Measurements from ENCODE around the gene NUDT1. TPM values are rescaled to one million over a fixed set of nuclear protein-coding genes. Genes with fewer than 3 reads are reported as not detected.

The NUDT1 gene
- 9.7 TPM for total RNA-seq

GRCh38 chr7:2241580-2242540 lies at the start of gene NUDT1, which contains the start of gene MRM2:
TSS of gene NUDT1 (plus strand) at chr7:2242226. CDS start at chr7:2244575, 2,349 bp downstream.
TSS of gene MRM2 (minus strand) at chr7:2242205. CDS start at chr7:2242169, 36 bp downstream.
- DNase-seq = peak; percentile 86

DNA sequence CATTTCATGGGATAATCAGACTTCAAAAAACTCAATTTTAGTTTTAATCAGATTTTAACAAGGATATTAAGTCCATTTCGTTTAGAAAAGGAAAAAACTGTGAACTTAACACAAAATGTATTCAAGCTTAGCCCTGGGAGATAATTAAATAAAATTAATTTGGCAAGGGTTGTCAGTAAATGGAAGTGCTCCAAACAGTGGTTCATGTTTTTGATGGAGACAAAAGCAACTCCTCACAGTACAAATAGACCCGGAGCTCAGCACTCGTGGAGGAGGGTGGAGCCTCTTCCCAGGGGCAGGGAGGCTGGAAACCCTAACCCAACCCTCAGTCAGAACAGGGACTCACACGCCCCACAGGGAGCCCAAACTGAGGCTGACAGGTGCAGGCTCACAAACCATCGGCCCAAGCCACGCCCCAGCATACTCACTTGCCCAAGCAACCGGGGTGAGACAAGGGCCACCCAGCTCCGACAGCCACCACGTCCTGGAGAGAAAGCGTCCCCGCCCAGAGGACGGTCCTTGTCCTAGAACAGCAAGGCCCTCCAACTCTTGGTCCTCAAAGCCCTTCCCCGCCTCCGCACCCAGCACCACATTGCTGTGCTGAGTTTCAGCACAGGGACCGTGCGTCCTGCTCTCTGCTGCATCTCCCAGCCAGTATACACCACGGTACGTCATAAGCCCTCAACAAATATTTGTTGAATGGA lies 49.0 kb upstream of the NUDT1 start:
- DNase-seq = peak; percentile 83

DNA sequence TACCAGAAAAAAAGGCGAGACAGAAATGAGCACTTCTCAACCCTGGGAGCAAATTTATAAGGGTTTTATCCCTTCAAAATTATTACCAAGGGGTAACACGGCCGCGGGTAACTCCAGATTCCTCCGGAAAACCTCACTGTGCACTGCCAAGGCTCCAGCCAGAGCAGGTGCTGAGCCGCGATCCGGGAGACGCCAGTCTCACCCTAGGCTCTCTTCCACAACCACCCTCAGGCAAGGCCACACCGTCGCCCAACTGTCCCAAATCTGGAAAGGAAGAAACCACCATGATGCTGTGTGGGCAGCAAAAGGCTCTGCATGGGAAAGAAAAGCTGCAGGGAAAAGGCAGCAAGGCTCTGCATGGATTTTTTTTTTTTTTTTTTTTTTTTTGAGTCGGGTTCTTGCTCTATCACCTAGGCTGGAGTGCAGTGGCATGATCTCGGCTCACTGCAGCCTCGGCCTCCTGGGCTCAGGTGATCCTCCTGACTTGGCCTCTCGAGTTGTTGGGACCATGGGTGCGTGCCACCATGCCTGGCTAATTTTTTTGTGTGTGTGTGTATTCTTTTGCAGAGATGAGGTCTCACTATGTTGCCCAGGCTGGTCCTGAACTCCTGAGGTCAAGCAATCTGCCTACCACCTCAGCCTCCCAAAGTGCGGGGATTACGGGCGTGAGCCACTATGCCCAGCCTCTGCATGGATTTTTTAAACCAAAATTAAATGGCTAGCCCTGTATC lies 48.3 kb upstream of the NUDT1 start:
- DNase-seq = no peak

DNA sequence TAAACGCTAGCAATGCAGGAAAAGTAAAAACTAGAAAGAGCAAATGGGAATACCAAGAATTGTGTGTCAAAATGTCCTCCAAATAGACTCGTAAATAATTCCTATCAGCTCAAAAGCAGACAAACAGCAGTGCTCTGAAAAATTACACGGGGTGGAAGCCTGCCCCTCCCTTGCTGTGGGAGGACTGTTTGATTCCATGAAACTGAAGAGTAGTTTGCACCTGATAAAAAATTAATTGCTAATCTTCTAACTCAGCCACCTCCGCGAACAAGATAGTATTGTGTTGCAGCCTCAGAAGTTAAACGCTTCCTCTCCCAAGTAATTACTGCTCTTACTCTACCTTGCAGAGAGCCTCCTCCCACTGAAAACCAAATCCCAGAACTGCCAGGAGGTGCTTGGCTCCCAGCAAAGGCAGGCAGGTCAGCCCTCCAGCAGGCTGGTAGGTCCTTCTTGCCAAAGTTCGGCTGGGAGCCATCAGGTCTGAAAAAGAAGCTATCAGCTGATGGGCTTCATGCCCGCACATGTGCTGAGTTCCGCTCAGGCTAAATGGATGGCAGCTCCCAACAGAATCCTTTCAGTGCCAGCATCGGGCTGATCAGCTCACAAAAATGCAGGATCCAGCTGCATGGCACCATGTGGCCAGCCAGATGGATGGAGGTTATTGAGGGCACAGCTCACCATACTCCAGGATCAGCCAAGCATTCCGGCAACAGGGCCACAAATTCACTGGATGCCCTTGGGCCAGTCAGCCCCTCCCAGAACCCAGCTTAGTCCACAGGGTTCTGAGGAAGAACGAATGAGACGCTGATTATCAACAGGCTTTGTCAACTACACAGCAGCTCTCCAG lies 46.4 kb upstream of the NUDT1 start:
- peak; percentile 93 for DNase-seq

DNA sequence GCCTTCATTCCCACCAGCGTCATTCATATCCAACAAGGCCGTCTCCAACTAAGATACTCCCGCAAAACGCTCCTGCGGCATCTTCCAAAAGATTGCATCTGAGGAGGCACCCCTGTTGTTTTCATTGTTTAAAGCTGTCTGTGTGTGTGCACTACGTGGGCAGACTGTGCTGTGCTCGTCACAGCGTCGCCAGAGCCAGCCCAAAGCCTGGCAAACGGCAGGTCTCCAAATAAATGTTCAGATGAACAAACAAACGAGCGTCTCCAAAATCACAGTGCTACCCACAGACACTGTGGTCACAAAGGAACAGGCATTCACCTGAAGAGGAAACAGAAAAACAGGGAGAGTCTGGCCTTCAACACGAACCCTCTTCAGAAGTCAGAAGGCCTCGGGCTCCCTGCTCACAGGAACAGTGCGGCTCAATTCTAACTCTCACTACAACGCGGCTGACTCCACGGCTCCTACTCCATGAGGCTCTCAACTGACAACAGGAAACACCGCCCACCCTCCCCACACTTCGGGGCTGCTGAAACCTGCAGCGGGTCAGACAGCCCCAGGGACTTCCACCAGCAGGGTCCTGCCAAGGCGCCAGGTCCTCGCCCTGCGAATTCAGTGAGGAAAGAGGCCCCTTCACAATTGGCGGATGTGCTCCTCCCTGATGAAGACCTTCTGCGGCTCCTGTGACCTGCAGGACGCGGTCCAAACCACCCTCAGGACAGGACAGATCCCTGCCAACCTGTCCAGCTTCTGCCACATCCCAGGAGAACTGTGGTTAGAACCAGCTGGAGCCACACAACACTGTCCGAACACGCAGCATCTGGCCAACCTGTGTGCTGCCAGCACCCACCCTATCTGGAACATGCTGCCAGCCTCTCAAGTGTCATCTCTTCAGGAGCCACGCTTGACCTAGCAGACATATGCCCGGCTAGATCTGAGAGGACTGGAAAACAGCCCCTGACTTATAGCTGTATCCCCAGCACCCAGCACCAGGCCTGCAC lies 45.3 kb upstream of the NUDT1 start:
- DNase-seq = no peak

DNA sequence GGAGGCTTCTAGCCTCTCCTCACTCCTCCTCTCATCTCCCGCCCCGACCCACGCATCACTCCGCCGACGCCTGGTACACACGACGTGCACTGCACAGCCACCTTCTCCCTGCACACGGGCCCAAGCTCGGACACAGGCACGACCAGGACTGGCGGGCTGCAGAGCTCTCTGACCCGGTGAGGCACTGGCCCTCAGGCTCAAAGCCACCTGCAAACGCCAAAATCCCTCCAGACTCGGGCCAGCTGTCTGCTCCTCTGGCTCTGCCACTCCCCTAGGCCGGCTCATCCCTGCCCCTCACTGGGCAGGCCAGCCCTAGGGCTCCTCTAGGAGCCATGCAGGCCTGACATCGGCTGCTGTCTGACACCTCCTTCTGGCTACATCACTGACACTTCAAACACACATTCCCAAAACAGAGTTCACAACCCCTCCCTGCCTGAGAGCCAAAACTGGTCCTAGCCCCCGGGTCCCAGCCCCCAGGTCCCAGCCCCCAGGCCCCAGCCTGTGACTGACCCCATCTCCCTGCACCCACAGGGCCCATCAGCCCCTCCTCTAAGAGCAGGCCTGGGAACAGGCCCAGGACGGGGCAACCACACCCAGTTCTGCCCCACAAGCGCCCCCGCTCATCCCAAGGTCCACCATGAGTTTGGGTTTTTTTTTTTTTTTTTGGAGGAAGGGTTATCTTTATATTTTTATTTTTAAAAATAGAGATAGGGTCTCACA lies 44.4 kb upstream of the NUDT1 start:
- DNase-seq = no peak

DNA sequence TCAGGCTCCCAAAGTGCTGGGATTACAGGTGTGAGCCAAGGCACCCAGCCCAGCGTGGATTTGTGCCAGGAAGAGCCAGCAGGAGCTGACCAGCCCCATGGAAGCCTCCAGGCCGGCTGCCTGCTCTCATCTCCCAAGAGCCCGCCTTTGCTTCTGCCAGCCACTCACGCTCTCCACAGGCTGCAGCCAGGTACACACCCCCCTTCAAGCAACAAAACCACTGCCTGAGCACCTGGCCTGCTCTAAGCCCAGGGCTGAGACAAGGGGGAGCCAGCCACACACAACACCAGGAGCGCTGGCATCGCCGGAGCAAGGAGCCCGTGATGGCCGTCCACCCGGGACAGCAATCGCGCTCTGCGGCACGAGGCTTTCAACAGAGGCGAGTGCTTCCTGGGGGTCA lies 43.8 kb upstream of the NUDT1 start:
- no peak for DNase-seq

- no peak for DNase-seq
These were observed 43.3 kb upstream of the NUDT1 start for GRCh38 chr7:2198760-2199159.

DNA sequence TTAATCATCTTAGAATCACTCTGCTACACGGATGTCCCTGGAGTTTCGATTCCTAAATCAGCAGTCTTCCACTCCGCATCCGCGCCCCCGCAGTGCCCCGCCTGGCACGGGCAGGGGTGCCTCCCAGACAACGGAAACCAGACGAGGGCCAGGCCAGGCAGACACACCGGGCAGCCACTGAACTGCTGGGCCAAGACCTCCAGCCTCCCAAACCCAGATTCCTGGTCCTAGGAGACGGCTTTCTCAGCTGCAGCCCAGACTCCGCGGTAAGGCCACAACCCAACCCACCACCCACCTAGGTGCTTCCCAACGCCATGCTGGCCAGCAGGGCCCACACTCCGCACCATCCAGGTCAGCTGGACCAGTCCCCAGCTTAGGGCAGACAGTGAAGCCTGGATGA lies 42.5 kb upstream of the NUDT1 start:
- DNase-seq = no peak

DNA sequence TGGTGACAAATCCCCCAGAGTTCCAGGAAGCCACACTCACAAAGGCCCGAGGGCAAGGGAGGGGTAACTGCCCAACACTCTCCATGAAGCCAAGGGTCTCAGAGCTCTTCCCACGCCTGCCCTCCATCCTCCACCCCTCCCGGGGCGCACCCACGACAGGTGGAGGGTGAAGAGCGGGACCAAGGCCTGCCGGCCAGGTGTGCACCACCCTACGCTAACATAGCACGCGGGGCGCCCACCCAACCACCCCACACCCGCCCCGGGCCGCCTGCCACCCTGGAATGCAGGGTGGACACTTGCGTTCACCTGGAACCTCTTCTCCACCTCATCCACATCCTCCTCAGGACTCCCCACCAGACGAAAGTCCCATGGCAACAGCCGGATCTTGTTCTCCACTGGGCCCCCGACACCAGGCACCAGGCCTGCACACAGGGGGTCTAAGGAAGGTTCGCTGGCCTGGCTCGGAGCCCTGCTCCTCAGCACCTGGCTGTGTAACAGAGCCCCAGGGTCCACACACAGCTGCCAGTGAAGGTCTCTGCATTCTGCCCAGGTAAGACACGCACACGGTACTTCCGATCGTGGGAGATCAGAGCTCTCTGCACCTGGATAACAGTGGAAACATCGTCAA lies 42.0 kb upstream of the NUDT1 start:
- DNase-seq = no peak

- no peak for DNase-seq
These were observed 41.4 kb upstream of the NUDT1 start for GRCh38 chr7:2200584-2200980.

DNA sequence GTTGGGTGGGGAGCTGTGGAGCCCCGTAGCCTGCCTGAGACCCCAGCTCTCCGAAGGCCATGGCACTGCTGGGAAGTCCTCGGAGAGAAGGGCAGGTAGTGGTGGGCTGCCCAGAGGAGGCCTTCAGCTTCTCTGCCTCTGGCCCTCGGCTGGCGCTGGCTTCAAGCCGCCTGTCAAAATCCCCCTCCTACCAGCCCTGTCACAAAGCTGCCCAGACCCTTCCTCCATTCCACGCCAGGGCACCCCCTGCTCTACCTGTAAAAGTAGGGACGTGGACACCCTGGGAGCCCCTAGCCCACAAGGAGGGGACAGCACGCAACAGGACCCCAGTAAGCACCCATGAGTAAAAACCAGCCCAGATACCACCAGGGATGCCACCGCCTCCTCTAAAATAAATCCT lies 40.9 kb upstream of the NUDT1 start:
- no peak for DNase-seq

DNA sequence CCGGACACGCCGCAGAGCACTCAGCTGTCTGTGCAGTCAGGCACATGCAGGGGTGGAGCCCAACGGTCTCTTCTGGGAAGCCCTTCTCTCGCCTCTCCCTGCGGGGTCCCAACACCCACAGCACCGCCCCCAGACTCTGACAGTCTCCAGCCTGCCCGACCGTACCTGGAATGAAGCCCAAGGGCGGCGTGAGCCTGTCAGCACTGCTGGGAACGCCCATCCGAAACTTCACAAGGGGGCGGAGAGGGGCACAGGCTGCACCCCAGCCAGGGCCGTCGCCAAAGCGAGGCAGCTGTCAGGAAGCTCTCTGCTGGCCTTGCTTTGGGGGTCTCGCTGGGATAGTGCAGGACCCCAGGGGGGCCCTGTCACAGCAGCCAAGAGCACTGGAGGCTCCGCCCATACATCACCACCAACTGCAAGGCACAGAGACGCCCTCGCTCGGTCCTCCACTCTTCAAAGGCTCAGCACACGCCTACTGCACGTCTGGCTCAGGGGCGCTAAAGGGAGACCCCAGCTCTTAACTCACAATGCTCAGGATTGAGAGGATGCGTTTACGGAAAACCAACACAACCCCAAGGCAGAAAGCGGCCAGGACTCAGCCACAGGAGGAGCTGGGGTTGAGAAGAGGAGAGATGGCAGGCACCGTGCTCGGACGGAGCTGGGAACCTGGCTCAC lies 40.2 kb upstream of the NUDT1 start:
- peak; percentile 67 for DNase-seq

DNA sequence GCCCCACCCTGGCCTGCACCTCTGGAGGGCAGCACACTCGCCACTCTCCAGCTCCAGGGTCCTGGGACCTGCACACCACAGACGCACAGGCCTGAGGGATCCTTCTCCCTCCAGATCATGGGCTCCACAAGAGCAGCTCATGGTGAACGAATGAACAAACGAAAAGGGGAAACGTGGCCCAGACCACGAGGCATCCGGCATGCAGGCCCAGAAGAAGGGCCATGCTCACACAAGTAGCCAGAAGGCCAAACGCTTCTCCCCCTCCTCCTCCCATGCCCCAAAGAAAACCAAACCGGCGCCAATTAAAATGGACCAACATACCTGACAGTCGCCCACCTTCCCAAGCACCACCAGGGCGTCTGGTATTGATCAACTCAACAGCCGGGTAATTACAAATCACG lies 39.7 kb upstream of the NUDT1 start:
- DNase-seq = no peak

DNA sequence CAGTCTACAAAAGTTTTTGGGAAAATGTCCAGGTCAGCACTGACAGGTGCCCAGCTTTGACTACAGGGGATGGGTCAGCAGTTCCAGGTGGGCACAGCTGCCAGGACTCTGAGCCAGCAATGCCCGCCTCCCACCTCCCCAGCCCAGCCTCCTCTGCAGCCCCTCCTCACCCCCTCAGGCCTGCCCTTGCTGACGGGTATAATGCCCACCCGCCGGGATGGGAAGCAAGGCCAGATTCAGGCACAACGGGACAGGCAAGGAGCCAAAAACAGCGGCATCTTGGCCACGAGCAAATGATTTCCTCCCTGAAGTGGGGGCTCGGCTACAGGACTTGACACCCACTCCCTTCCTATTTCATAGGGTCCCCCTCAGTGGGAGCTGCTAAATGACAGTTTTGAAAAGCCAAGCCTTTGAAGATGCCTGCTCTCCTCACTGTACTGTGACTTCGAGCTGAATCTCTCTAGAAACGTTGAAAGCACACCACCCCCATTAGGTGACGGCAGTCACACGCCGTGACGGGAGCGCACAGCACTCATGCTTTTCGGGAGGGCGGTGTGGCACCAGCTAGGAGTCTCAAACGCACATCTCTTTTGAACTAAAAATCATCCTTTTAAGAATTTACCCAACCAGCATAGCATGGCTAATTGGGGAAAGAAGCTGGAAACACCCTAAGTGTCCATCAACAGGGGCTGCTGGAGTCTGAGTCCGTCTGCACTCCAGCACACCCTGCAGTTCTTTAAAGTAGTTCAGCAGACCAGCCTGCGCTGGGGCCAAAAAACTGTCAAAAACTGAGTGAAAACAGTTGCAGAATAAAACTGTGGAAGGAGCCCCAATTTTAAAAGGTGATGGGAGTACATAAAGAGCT lies 38.9 kb upstream of the NUDT1 start:
- peak; percentile 91 for DNase-seq

- DNase-seq = no peak
These were observed 38.2 kb upstream of the NUDT1 start for GRCh38 chr7:2203766-2204300.

- DNase-seq = no peak
These were observed 37.6 kb upstream of the NUDT1 start for GRCh38 chr7:2204446-2204845.
